ENCODE data around the gene UACA. TPM values are rescaled to one million over a fixed set of nuclear protein-coding genes. Genes with fewer than 3 reads are reported as not detected.

Gene UACA
- total RNA-seq, 1 experiment from 2014 or later = 44.8 TPM

- H3K36me3 Mint-ChIP-seq = 0 out of 2 replicates have a peak, but pooled peaks cover 2% of the 10 kb centered on the region
These were observed 46.0 kb downstream of the UACA start for GRCh38 chr15:70717237-70717793.

GRCh38 chr15:70715840-70716485, 47.4 kb downstream of the UACA start:
- DNase-seq (ENCODE audit: low spot score) (no peak), ATAC-seq (peak; percentile 41; the same call in 1 of the 2 replicates)
- TF ChIP-seq RORB (CRISPR knock-in tag; IDR thresholded peaks at IDR 0.05) (no peak), FOXP4 (CRISPR knock-in tag; IDR thresholded peaks at IDR 0.05) (no peak), USF1 (CRISPR knock-in tag; IDR thresholded peaks at IDR 0.05) (no peak), ZNF671 (CRISPR knock-in tag; IDR thresholded peaks at IDR 0.05) (no peak), ZNF423 (CRISPR knock-in tag; IDR thresholded peaks at IDR 0.05) (no peak), ZNF317 (CRISPR knock-in tag; IDR thresholded peaks at IDR 0.05; ENCODE audit: borderline replicate concordance, low read depth) (no peak), CBFB (CRISPR knock-in tag; IDR thresholded peaks at IDR 0.05; ENCODE audit: low read depth) (no peak), ZNF281 (CRISPR knock-in tag; IDR thresholded peaks at IDR 0.05) (no peak), MXD4 (CRISPR knock-in tag; IDR thresholded peaks at IDR 0.05; ENCODE audit: borderline replicate concordance) (no peak), TEAD1 (CRISPR knock-in tag; IDR thresholded peaks at IDR 0.05) (no peak), TCF7 (CRISPR knock-in tag; IDR thresholded peaks at IDR 0.05; ENCODE audit: low read depth) (no peak), NR1H2 (CRISPR knock-in tag; IDR thresholded peaks at IDR 0.05) (no peak), ZNF121 (CRISPR knock-in tag; IDR thresholded peaks at IDR 0.05) (no peak), ETV6 (CRISPR knock-in tag; IDR thresholded peaks at IDR 0.05) (no peak), ATF2 (CRISPR knock-in tag; IDR thresholded peaks at IDR 0.05; ENCODE audit: borderline replicate concordance, low read depth) (no peak), PRRX2 (CRISPR knock-in tag; IDR thresholded peaks at IDR 0.05) (no peak), CDX4 (CRISPR knock-in tag; IDR thresholded peaks at IDR 0.05; ENCODE audit: borderline replicate concordance) (no peak), ZNF232 (CRISPR knock-in tag; IDR thresholded peaks at IDR 0.05) (no peak), ZBTB21 (CRISPR knock-in tag; IDR thresholded peaks at IDR 0.05; ENCODE audit: borderline replicate concordance) (no peak), MAX (CRISPR knock-in tag; IDR thresholded peaks at IDR 0.05) (no peak)
- CTCF ChIA-PET = no interaction called here
- POLR2A ChIA-PET = no interaction called here
- Mint-ChIP-seq H3K4me1 (peaks cover 14% of the 10 kb centered on the region), H3K4me3 (no peak overlapping the region), H3K36me3 (0 out of 2 replicates have a peak, but pooled peaks cover 2% of the 10 kb centered on the region), H3K27ac (no peak overlapping the region), H3K9me3 (no peaks in the 10 kb centered on the region), H3K27me3 (ENCODE audit: low read depth) (no peaks in the 10 kb centered on the region)

More at GRCh38 chr15:70717237-70717793, 46.0 kb downstream of the UACA start:
- POLR2A ChIA-PET = interaction anchor here (0.6 kb wide), 1 partner anchor 47 kb away, joined by 3 read pairs; no protein-coding TSS in a partner anchor
- TF ChIP-seq FOXK1 (CRISPR knock-in tag; IDR thresholded peaks at IDR 0.05) = no peak
- no peak for TF ChIP-seq TP53 (CRISPR knock-in tag; IDR thresholded peaks at IDR 0.05)
- TF ChIP-seq ELF4 (CRISPR knock-in tag; IDR thresholded peaks at IDR 0.05; ENCODE audit: low read depth) = no peak
- TF ChIP-seq ZNF121 (CRISPR knock-in tag; IDR thresholded peaks at IDR 0.05) = no peak
- peaks cover 13% of the 10 kb centered on the region for H3K4me1 Mint-ChIP-seq
- no peak overlapping the region for H3K4me3 Mint-ChIP-seq
- no peak overlapping the region for H3K27ac Mint-ChIP-seq
- H3K27me3 Mint-ChIP-seq (ENCODE audit: low read depth) = no peaks in the 10 kb centered on the region
- no peak for ATAC-seq
- H3K9me3 Mint-ChIP-seq = no peaks in the 10 kb centered on the region
- DNase-seq (ENCODE audit: low spot score) = no peak
- CTCF ChIA-PET = no interaction called here
